ENCODE measurements around the gene MRPL27. TPM values are rescaled to one million over a fixed set of nuclear protein-coding genes. Genes with fewer than 3 reads are reported as not detected.

MRPL27 gene
- total RNA-seq, 1 donor: 64.3 TPM

- H3K4me3 ChIP-seq (ENCODE audit: low read depth, low read length): peak overlapping the region; percentile 88
- TF ChIP-seq CTCF (IDR thresholded peaks at IDR 0.05; ENCODE audit: insufficient read depth, low read length): no peak
- DNase-seq (ENCODE audit: low read depth): no peak
These were observed 25.7 kb downstream of the MRPL27 start for GRCh38 chr17:50347117-50347893.

- no peak for TF ChIP-seq CTCF (IDR thresholded peaks at IDR 0.05; ENCODE audit: insufficient read depth, low read length)
- peak; percentile 21 for DNase-seq (ENCODE audit: low read depth)
- H3K4me3 ChIP-seq (ENCODE audit: low read depth, low read length): peak overlapping the region; percentile 88
These were observed 26.5 kb downstream of the MRPL27 start for GRCh38 chr17:50346313-50347116.

- no peak for TF ChIP-seq CTCF (IDR thresholded peaks at IDR 0.05; ENCODE audit: insufficient read depth, low read length)
- peak; percentile 67 for DNase-seq (ENCODE audit: low read depth)
These were observed 27.3 kb downstream of the MRPL27 start, which contains the start of gene XYLT2 for GRCh38 chr17:50345432-50346312. TSS of gene XYLT2 (plus strand) at chr17:50346126. CDS start at chr17:50346141, 15 bp downstream.

GRCh38 chr17:50344731-50345365 lies 28.1 kb downstream of the MRPL27 start:
- no peak for DNase-seq (ENCODE audit: low read depth)

More at GRCh38 chr17:50345432-50346312, 27.3 kb downstream of the MRPL27 start, which contains the start of gene XYLT2:
- H3K4me3 ChIP-seq (ENCODE audit: low read depth, low read length): peak within 1 kb of the TSS; percentile 88

GRCh38 chr17:50339381-50339780 lies 33.6 kb downstream of the MRPL27 start:
- DNase-seq (ENCODE audit: low read depth): no peak
- no peak for TF ChIP-seq CTCF (IDR thresholded peaks at IDR 0.05; ENCODE audit: insufficient read depth, low read length)
- no peak overlapping the region for H3K4me3 ChIP-seq (ENCODE audit: low read depth, low read length)

More at GRCh38 chr17:50344731-50345365, 28.1 kb downstream of the MRPL27 start:
- TF ChIP-seq CTCF (IDR thresholded peaks at IDR 0.05; ENCODE audit: insufficient read depth, low read length): no peak
- H3K4me3 ChIP-seq (ENCODE audit: low read depth, low read length): no peak overlapping the region

GRCh38 chr17:50338645-50339044 lies 34.3 kb downstream of the MRPL27 start:
- no peak for DNase-seq (ENCODE audit: low read depth)

More at GRCh38 chr17:50338645-50339044, 34.3 kb downstream of the MRPL27 start:
- H3K4me3 ChIP-seq (ENCODE audit: low read depth, low read length): no peak overlapping the region
- TF ChIP-seq CTCF (IDR thresholded peaks at IDR 0.05; ENCODE audit: insufficient read depth, low read length): no peak

Measured in fibroblast of the aortic adventitia (primary cell).